ENCODE data around the gene MRPL48.

DNA sequence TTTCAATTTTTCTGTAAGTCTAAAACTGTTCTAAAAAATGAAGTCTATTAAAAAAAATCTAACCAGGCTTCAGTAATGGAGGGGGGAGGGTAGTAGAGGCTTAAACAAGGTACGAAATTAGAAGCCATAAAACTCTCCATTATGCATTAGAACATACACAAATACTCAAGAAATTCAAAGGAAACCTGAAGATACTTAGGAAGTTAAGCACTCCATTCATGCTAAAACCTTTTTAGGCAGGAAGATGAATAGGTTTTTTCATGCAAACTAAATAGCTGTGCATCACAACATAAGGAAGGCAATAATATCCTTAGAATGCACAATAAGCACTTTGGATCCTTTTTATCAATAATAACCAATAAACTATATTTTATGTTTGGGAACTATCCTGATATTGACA lies 29.2 kb upstream of the MRPL48 start:
- TF ChIP-seq POLR2A (IDR thresholded peaks at IDR 0.05), result no peak
- TF ChIP-seq, protein P1, sequence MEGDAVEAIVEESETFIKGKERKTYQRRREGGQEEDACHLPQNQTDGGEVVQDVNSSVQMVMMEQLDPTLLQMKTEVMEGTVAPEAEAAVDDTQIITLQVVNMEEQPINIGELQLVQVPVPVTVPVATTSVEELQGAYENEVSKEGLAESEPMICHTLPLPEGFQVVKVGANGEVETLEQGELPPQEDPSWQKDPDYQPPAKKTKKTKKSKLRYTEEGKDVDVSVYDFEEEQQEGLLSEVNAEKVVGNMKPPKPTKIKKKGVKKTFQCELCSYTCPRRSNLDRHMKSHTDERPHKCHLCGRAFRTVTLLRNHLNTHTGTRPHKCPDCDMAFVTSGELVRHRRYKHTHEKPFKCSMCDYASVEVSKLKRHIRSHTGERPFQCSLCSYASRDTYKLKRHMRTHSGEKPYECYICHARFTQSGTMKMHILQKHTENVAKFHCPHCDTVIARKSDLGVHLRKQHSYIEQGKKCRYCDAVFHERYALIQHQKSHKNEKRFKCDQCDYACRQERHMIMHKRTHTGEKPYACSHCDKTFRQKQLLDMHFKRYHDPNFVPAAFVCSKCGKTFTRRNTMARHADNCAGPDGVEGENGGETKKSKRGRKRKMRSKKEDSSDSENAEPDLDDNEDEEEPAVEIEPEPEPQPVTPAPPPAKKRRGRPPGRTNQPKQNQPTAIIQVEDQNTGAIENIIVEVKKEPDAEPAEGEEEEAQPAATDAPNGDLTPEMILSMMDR (IDR thresholded peaks at IDR 0.05), result no peak

Measured in lower leg skin (tissue), 3 donors.